ENCODE data around the gene DAP. TPM values are rescaled to one million over a fixed set of nuclear protein-coding genes. Genes with fewer than 3 reads are reported as not detected.

The DAP gene
- total RNA-seq, 2 experiments from 2014 or later = 60.5 to 64.8 TPM

DNA sequence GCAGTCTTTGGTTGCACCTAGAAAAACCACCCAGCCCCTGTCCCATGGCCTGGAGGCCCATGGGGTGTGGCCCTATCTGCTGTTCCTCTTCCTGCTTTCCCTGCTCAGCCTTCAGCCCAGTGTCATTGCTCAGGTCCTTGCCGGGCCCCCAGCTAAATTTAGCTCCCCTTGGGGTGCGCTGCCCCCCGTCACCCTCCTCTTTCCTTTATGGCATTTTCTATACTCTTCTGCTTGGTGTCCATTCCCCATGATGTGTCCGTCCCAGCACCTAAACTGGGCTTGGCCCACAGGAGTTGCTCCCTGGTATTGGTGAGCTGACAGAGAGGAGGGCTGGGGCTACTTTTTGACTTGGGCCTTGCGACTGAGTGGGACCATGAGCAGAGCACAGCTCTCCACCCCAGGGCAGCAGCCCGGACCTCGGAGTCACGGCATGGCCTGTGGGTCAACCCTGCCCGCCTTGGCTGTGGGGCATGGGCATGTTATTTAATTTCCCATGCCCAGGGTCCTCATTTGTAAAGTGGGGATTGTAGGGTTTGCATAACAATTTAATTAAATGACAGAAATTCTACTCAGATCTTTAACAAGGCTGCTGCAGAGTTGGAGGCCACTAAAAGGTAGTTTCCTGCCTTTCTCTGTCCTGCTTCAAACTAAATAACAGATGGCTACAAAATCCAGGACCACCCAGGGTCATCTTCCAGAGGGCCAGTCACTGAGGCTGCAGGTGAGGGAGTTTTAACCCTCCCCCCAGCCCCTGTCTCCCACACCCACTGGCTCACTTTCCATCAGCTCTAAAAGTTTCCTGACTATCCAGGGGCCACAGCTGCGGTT lies 98.2 kb downstream of the DAP start:
- H3K27ac Mint-ChIP-seq = no peak overlapping the region
- H3K4me1 Mint-ChIP-seq = no peaks in the 10 kb centered on the region
- ChIA-PET CTCF (no interaction called here), POLR2A (no interaction called here)
- no peak overlapping the region for H3K4me3 Mint-ChIP-seq
- no peak for DNase-seq
- no peaks in the 10 kb centered on the region for H3K36me3 Mint-ChIP-seq (ENCODE audit: low read depth)
- no peaks in the 10 kb centered on the region for H3K9me3 Mint-ChIP-seq
- no peaks in the 10 kb centered on the region for H3K27me3 Mint-ChIP-seq

GRCh38 chr5:10662083-10662482 lies 99.0 kb downstream of the DAP start:
- Mint-ChIP-seq H3K27ac (no peak overlapping the region), H3K9me3 (no peaks in the 10 kb centered on the region), H3K4me1 (no peaks in the 10 kb centered on the region), H3K27me3 (no peaks in the 10 kb centered on the region), H3K36me3 (ENCODE audit: low read depth) (no peaks in the 10 kb centered on the region), H3K4me3 (no peak overlapping the region)
- DNase-seq = no peak
- POLR2A ChIA-PET = no interaction called here
- CTCF ChIA-PET = no interaction called here

DNA sequence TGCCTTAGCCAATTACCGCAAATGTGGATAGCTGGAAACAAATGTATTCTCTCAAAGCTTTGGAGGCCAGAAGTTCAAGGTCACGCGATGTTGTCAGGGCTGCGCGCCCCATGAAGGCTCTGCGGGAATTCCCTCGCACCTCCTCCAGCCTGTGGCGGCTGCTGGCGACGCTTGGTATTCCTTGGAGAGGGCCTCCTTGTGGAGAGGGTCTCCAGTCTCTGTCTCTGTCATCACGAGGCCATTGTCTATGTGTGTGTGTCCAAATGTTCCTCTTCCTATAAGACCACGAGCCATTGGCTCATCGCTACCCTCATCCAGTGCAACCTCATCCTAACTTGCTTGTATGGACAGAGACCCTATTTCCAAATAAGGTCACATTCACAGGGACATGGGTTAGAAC lies 99.6 kb downstream of the DAP start:
- Mint-ChIP-seq H3K27me3 (no peaks in the 10 kb centered on the region), H3K4me1 (no peaks in the 10 kb centered on the region), H3K9me3 (no peaks in the 10 kb centered on the region), H3K36me3 (ENCODE audit: low read depth) (no peaks in the 10 kb centered on the region), H3K4me3 (no peak overlapping the region), H3K27ac (no peak overlapping the region)
- POLR2A ChIA-PET = no interaction called here
- CTCF ChIA-PET = no interaction called here
- no peak for DNase-seq

DNA sequence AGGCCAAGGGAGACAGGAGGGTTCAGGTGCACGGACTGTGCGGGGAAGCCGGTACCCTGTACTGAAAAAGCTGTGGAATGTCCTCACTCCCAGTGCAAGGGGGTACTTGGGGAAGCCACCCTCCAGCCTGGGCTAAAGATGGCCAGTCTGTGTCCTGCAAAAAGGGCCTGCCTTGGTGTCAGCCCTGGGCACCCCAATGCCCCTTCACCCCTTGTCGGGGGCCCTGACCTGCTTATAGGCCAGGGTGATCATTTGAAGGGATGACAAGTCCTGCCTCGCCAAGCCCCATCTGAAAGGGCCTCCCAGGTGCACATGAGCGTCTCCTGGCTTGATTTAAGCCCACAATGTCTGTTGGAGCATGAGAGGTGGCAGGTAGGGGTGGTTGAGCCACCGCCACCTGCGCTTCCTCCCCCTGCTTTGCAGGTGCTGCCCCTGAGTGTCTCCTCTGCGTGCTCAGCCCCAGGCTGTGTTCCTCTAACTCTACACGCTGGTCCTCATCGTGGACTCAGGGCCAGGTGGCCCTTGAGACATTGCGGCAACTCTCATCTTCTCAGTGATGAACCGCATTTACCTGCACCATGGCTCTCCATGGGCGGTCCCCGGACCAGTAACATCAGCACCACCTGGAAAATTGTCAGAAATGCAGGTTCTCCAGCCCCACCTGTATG lies 100.2 kb downstream of the DAP start:
- ChIA-PET POLR2A (no interaction called here), CTCF (no interaction called here)
- no peak overlapping the region for H3K27ac Mint-ChIP-seq
- no peaks in the 10 kb centered on the region for H3K9me3 Mint-ChIP-seq
- no peaks in the 10 kb centered on the region for H3K4me1 Mint-ChIP-seq
- H3K4me3 Mint-ChIP-seq = no peak overlapping the region
- H3K27me3 Mint-ChIP-seq = no peaks in the 10 kb centered on the region
- H3K36me3 Mint-ChIP-seq (ENCODE audit: low read depth) = no peaks in the 10 kb centered on the region
- no peak for DNase-seq

DNA sequence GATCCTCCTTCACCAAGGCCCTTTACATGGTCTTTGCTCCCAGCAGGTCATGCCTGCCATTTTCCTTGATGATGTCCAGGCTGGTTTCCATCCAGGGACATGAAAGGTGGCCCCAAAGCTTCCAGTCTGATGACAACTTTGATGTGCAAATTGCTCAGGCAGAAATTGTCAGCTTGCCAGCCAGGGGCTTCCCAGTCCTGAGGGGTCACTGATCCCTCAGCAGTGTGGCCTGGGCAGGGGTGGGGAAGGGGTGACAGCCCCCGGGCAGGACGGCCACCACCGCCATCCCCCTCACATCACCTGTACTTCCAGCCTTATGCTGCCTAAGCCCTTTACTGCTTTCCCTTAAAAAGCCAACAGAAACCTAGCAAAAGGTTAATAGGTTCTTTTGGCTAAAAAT lies 100.9 kb downstream of the DAP start:
- no peak for DNase-seq
- H3K27me3 Mint-ChIP-seq = no peaks in the 10 kb centered on the region
- ChIA-PET CTCF (no interaction called here), POLR2A (no interaction called here)
- no peak overlapping the region for H3K4me3 Mint-ChIP-seq
- no peaks in the 10 kb centered on the region for H3K36me3 Mint-ChIP-seq (ENCODE audit: low read depth)
- H3K27ac Mint-ChIP-seq = no peak overlapping the region
- no peaks in the 10 kb centered on the region for H3K4me1 Mint-ChIP-seq
- no peaks in the 10 kb centered on the region for H3K9me3 Mint-ChIP-seq

DNA sequence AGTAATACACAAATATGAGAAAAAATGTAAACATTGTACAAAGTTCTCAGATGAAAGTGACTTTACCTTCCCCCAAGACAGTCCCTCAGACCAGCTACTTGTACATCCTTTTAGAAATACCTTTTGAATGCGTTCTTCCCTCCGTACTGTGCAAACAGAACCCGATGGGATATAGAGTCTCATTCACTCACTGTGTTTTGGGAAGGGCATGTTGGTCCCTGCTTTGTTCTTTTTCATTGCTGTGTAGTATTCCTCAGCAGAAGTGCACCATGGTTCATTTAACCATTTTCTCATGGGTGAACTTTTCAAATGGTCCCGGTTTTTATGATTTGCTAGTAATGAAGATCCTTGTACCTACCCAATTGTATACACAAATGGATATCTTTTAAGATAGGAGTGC lies 102.8 kb downstream of the DAP start:
- DNase-seq = no peak
- Mint-ChIP-seq H3K4me3 (no peak overlapping the region), H3K9me3 (no peaks in the 10 kb centered on the region), H3K4me1 (no peaks in the 10 kb centered on the region), H3K27ac (no peak overlapping the region), H3K36me3 (ENCODE audit: low read depth) (no peaks in the 10 kb centered on the region), H3K27me3 (no peaks in the 10 kb centered on the region)
- CTCF ChIA-PET = no interaction called here
- POLR2A ChIA-PET = no interaction called here

- H3K4me1 Mint-ChIP-seq = no peaks in the 10 kb centered on the region
- ChIA-PET CTCF (interaction anchor here (0.6 to 0.9 kb wide), 2 partner anchors 28 to 116 kb away, joined by 4 read pairs; no protein-coding TSS in a partner anchor), POLR2A (no interaction called here)
- DNase-seq = no peak
- no peak overlapping the region for H3K27ac Mint-ChIP-seq
- H3K4me3 Mint-ChIP-seq = no peak overlapping the region
- no peaks in the 10 kb centered on the region for H3K36me3 Mint-ChIP-seq (ENCODE audit: low read depth)
- H3K9me3 Mint-ChIP-seq = no peaks in the 10 kb centered on the region
- no peaks in the 10 kb centered on the region for H3K27me3 Mint-ChIP-seq
These were observed 104.8 kb downstream of the DAP start for GRCh38 chr5:10655972-10656830.

- POLR2A ChIA-PET = no interaction called here
- CTCF ChIA-PET = interaction anchor here (0.9 kb wide), 1 partner anchor 28 kb away, joined by 4 read pairs; no protein-coding TSS in a partner anchor
- Mint-ChIP-seq H3K27me3 (no peaks in the 10 kb centered on the region), H3K27ac (no peak overlapping the region), H3K4me1 (no peaks in the 10 kb centered on the region), H3K9me3 (no peaks in the 10 kb centered on the region), H3K36me3 (ENCODE audit: low read depth) (no peaks in the 10 kb centered on the region), H3K4me3 (no peak overlapping the region)
- no peak for DNase-seq
These were observed 105.7 kb downstream of the DAP start for GRCh38 chr5:10655161-10655971.

GRCh38 chr5:10654566-10654965 lies 106.5 kb downstream of the DAP start:
- Mint-ChIP-seq H3K27ac (no peak overlapping the region), H3K4me3 (no peak overlapping the region), H3K9me3 (no peaks in the 10 kb centered on the region), H3K27me3 (no peaks in the 10 kb centered on the region), H3K4me1 (no peaks in the 10 kb centered on the region), H3K36me3 (ENCODE audit: low read depth) (no peaks in the 10 kb centered on the region)
- ChIA-PET POLR2A (no interaction called here), CTCF (no interaction called here)
- no peak for DNase-seq

DNA sequence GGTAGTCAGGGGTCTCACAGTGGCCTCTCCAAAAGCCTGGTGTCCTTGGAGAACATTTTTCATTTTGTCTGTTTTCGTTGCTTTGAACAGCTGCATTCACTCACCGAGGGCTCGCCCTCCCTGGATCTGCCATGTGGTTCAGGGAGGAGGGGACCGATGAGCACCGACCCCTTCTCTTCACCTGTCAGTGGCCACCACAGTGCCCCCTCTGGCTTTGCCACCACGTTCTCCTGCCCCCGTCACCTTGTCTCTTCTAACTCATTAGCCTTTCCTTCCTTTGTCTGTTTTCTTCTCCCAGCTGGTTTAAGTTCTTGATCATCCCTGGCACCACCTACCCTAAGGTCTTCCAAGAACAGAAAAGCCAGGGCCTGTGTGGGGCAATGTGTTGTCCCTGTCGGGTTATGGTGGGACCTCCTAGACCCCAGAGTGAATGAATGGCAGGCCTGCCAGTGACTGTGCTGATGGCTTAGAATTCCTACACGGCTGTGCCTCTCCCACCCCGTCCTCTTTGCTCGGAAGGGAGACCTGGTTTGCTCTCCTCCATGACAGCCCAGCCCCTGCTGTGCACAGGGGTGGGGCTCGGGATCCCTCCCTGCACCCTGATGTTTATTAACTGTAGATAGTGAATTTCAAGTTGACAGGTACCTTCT lies 107.2 kb downstream of the DAP start:
- no peaks in the 10 kb centered on the region for H3K27me3 Mint-ChIP-seq
- CTCF ChIA-PET = interaction anchor here (1.6 kb wide), 1 partner anchor 36 kb away, joined by 3 read pairs; no protein-coding TSS in a partner anchor
- no peaks in the 10 kb centered on the region for H3K4me1 Mint-ChIP-seq
- no peak overlapping the region for H3K4me3 Mint-ChIP-seq
- POLR2A ChIA-PET = no interaction called here
- H3K36me3 Mint-ChIP-seq (ENCODE audit: low read depth) = no peaks in the 10 kb centered on the region
- no peaks in the 10 kb centered on the region for H3K9me3 Mint-ChIP-seq
- no peak overlapping the region for H3K27ac Mint-ChIP-seq
- DNase-seq = no peak

DNA sequence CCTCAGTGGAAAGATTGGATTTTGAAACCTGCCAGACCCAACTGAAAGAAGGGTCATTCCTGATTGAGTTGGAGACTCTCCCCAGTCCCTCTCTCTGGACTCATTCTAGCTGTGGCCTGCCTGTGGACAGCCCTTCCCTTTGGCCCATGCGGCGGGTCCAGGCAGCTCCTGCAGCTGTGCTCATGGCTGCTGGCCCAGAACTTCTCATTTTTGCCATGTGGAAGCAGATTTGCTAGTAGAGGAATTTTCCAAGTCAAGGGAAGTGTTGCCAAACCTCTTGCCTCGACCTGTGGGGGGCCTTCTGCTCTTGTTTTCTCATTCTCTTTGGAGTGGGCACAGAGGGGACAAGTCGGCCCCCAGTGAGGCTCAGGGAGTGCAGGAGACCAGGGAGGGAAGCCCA lies 108.0 kb downstream of the DAP start:
- H3K27me3 Mint-ChIP-seq = no peaks in the 10 kb centered on the region
- H3K4me3 Mint-ChIP-seq = no peak overlapping the region
- no peaks in the 10 kb centered on the region for H3K9me3 Mint-ChIP-seq
- no peaks in the 10 kb centered on the region for H3K36me3 Mint-ChIP-seq (ENCODE audit: low read depth)
- H3K27ac Mint-ChIP-seq = no peak overlapping the region
- ChIA-PET POLR2A (no interaction called here), CTCF (interaction anchor here (1.6 kb wide), 1 partner anchor 37 kb away, joined by 3 read pairs; no protein-coding TSS in a partner anchor)
- no peak for DNase-seq
- H3K4me1 Mint-ChIP-seq = no peaks in the 10 kb centered on the region

DNA sequence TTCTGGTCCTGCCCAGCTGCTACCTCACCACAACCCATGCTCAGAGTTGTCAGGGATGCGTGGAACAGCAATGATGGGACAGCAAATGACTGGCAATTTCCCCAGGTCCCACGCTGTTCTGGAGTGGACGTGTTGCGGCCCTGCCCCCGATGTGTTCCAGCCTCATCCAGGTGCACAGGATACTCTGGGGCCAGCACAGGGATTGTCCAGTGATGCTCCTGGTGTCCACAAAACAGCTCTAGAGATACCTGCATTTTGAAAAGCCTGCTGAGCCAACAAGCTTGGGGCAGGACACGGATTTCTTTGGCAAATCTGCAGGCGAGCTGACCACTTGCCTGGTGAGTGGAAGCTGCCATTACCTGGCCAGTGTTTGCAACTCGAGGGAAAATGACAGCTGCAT lies 108.4 kb downstream of the DAP start:
- no peak for DNase-seq
- ChIA-PET CTCF (interaction anchor here (1.6 kb wide), 1 partner anchor 37 kb away, joined by 3 read pairs; no protein-coding TSS in a partner anchor), POLR2A (no interaction called here)
- Mint-ChIP-seq H3K27ac (no peak overlapping the region), H3K9me3 (no peaks in the 10 kb centered on the region), H3K4me1 (no peaks in the 10 kb centered on the region), H3K4me3 (no peak overlapping the region), H3K36me3 (ENCODE audit: low read depth) (no peaks in the 10 kb centered on the region), H3K27me3 (no peaks in the 10 kb centered on the region)
